DMS79 treated with DMSO at 0.1 percent for 48 hours (cell line): ENCODE data around the gene KDM3B.
"Not testable (repeated sequence)": the region's sequence is repeated elsewhere in the genome, so short reads cannot be mapped to it uniquely, and the experiment has no call there.

Experiments
- DNase-seq: peaks from one replicate; lab custom pipeline; 2025; lab: John Stamatoyannopoulos, UW

The KDM3B gene

DNA sequence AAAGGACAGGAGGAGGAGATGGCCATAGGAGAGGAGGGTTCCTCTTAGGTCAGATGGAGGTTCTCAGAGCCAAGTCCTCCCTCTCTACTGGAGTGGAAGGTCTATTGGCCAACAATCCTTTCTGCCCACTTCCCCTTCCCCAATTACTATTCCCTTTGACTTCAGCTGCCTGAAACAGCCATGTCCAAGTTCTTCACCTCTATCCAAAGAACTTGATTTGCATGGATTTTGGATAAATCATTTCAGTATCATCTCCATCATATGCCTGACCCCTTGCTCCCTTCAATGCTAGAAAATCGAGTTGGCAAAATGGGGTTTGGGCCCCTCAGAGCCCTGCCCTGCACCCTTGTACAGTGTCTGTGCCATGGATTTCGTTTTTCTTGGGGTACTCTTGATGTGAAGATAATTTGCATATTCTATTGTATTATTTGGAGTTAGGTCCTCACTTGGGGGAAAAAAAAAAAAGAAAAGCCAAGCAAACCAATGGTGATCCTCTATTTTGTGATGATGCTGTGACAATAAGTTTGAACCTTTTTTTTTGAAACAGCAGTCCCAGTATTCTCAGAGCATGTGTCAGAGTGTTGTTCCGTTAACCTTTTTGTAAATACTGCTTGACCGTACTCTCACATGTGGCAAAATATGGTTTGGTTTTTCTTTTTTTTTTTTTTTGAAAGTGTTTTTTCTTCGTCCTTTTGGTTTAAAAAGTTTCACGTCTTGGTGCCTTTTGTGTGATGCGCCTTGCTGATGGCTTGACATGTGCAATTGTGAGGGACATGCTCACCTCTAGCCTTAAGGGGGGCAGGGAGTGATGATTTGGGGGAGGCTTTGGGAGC lies 115.9 kb downstream of the KDM3B start:
- DNase-seq, result no peak

- DNase-seq, result no peak
These were observed 116.6 kb downstream of the KDM3B start for GRCh38 chr5:138468966-138469539.

DNA sequence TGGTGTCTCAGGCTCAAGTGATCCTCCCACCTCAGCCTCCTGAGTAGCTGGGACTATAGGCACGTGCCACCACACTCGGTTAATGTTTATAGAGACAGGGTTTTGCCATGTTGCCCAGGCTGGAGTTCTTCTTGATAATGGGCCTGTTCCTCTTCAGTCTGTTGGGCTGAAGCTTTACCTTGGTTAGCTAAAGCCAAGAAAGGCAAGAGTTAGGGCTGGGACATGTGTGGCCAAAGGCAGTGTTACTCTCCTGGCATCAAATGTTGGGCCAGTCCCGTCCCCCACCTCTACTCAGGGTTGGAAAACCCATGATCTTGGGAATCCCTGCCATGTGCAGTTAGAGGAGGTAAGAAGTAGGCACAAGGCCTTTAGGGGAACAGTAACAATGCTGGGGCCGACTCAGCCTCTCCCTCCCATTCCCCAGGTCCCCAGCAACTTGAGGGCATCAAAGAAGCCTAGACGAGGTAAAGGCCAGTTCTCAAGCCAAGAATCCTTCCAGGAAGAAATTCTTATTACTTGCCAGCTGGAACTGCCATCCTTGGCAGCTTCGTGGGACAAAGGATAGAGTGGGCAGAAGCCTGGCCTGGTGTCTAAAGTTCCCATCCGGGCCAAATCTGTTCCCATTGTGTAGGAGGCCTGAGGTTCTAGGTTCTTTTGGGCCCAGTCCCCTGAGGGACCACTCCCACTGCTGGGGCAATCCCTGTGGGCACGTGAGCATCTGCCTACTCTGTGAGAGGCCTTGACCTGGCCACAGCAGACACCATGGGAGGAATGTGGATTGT lies 117.2 kb downstream of the KDM3B start:
- DNase-seq, result no peak

DNA sequence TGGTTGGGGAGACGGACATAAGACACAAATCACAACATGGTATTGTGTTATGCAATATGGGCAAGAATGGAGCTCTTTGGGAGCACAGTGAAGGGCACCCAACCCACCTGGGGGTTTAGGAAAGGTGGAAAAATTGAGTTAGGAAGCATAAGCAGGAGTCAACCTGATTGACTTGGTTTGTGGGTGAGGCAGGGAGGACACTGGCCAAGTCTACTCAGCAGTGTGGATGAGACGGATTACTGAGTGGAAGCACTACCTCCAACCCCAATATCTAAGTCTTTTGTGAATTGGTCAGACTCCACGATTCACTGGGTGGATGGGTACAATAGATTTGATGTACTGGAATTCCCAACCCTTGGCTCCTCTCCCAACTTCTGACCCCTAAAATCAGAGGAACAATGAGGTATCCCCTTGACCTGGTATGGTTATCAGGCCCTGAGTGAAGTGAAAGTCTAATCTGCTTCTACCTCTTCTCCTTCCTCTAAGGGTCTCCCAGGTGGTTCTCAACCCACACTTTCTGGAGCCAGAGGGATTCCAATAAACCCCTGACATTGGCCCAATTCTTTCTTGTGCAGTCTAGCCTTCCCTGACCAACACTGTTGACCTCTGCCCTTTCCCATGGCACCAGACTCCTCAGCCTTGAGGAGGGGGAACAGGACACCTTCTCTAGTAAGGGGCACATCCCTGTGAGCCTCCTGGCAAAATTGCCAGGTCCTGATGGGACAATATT lies 118.0 kb downstream of the KDM3B start:
- no peak for DNase-seq

DNA sequence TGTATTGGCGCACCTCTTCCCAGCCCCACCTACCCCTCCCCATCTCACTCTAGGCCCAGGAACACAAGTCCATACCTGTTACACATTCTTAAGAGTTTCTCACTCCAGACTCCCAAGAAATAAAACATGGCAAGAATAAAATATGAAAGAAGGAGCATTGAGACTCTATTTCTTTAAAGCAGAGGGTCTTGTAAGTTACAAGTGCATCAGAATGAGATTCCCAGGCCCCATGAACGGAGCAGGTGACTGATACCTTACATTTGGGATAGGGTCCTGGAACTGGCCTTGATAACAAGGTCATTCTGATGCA lies 118.5 kb downstream of the KDM3B start:
- DNase-seq, result no peak

DNA sequence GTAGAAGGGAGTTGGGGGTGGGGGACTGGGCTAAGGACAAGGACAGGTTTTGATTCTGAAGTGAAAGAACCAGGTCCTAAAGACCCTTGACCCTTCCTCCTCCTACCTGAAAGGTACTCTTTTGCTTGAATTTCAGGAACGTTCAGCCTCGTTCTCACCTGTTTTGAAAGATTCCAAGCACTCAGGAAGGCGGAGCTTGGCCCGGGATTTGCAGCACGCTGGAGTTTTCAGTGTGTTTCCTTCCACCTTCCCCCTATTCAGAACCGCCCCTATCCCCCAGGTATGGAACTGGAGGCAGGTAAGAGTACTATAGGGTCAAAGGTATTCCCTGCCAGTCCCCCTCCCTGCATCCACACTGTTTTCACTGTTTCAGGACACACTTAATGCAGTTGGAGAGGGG lies 119.9 kb downstream of the KDM3B start:
- DNase-seq, result no peak

- not testable (repeated sequence) for DNase-seq
These were observed 120.7 kb downstream of the KDM3B start for GRCh38 chr5:138473151-138473550.

GRCh38 chr5:138476918-138477317 lies 124.4 kb downstream of the KDM3B start:
- DNase-seq, result no peak

DNA sequence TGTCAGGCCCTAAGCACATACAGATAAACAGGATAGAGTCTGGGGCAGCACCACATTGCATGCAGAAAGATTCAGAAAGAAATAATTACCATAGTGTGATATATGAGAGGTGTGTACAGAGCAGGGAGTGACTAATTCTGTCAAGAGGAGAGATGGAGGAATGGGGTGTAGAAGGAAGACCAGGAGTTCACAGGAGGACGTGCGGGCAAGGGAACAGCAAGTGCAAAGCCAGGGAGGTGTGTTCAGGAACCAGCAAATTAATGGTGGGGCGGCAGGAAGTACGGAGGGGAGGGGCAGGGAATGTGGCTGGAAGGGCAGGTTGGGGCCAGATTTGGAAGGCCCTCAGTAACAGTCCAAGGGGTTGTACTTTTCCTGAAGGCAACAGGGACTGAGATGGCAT lies 130.2 kb downstream of the KDM3B start:
- no peak for DNase-seq
